ENCODE measurements around the gene VSTM2L.

DNA sequence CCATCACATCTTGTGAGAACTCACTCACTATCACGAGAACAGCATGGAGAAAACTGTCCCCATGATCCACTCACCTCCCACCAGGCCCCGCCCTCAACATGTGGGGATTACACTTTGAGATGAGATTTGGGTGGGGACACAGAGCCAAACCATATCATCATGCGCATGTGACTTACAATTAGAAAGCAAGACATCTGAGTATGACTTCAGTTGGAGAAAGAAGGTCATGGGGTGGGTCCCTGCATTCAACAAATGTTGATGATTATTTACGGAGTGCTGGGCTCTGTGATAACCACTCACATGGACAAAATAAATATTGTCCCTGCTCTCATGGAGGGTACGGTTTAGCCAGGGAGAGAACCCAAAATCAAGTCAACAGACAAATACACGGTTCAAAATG, 37.9 kb downstream of the VSTM2L start:
- TF ChIP-seq POLR2AphosphoS5 (IDR thresholded peaks at IDR 0.05; ENCODE audit: low read depth, low read length) (no peak), POLR2A (IDR thresholded peaks at IDR 0.05; ENCODE audit: low read depth, low read length) (no peak), TAF1 (IDR thresholded peaks at IDR 0.05; ENCODE audit: borderline replicate concordance, low read depth, low read length) (no peak)

All from GM12892 (cell line).